Right renal pelvis (tissue), 4 donors: ENCODE measurements around the gene UNKL. TPM values are rescaled to one million over a fixed set of nuclear protein-coding genes. Genes with fewer than 3 reads are reported as not detected.

Source experiments
- DNase-seq, 4 donors: peaks; one replicate each; pipeline ENCODE4 v3.0.0-alpha.2; 2013; ENCODE audit warnings: low read depth in 4 of 4, low spot score in 3 of 4, missing footprints in 1 of 4
- polyA plus RNA-seq, 4 donors: library from polyadenylated mRNA; unstranded; fragments of 120-200 nt; gene quantifications; one replicate each; pipeline ENCODE4 v1.2.1, GENCODE V29; 2013; ENCODE audit not compliant: insufficient read length in 4 of 4

UNKL gene
- polyA plus RNA-seq, 4 donors: 14.2 to 21.1 (median 17.0) TPM

GRCh38 chr16:1379304-1380076, 35.0 kb downstream of the UNKL start:
- peak in 2 of 4 donors; percentile 12 to 14 for DNase-seq

- DNase-seq: peak in 1 of 4 donors; percentile 7
These were observed 35.6 kb downstream of the UNKL start for GRCh38 chr16:1378804-1379303.

- no peak for DNase-seq
These were observed 36.3 kb downstream of the UNKL start for GRCh38 chr16:1378087-1378803.

- no peak for DNase-seq
These were observed 37.0 kb downstream of the UNKL start for GRCh38 chr16:1377406-1378010.

GRCh38 chr16:1375741-1376410, 38.6 kb downstream of the UNKL start:
- no peak for DNase-seq

GRCh38 chr16:1375298-1375640, 39.2 kb downstream of the UNKL start:
- no peak for DNase-seq

GRCh38 chr16:1374418-1375297, 39.8 kb downstream of the UNKL start:
- DNase-seq: no peak

GRCh38 chr16:1372292-1372950, 42.1 kb downstream of the UNKL start:
- no peak for DNase-seq

GRCh38 chr16:1371054-1371978, 43.2 kb downstream of the UNKL start:
- DNase-seq: no peak

GRCh38 chr16:1367486-1368174, 46.9 kb downstream of the UNKL start:
- DNase-seq: no peak

GRCh38 chr16:1366712-1367299, 47.7 kb downstream of the UNKL start:
- DNase-seq: no peak

GRCh38 chr16:1366060-1366711, 48.3 kb downstream of the UNKL start:
- DNase-seq: no peak

- DNase-seq: no peak
These were observed 50.0 kb downstream of the UNKL start for GRCh38 chr16:1364510-1364909.

- no peak for DNase-seq
These were observed 50.9 kb downstream of the UNKL start for GRCh38 chr16:1363501-1364041.

GRCh38 chr16:1362807-1363206, 51.7 kb downstream of the UNKL start:
- no peak for DNase-seq

GRCh38 chr16:1361685-1362360, 52.7 kb downstream of the UNKL start:
- DNase-seq: no peak
